Neural cell (in vitro differentiated cells): ENCODE results near the gene RHCE. TPM values are rescaled to one million over a fixed set of nuclear protein-coding genes. Genes with fewer than 3 reads are reported as not detected.
"Not testable (repeated sequence)": the region's sequence is repeated elsewhere in the genome, so short reads cannot be mapped to it uniquely, and the experiment has no call there.

ENCODE experiments used
- H2AFZ ChIP-seq: fragments of 200-600, 300-800 bp; sonication (generic), shearing (Covaris generic); 2 replicates; pipeline ENCODE4 v1.6.0; 2014; ENCODE audit warnings: low read depth, mild to moderate bottlenecking, antibody characterized with exemption, low read length, moderate library complexity
- H3F3A ChIP-seq: fragments of 200-600 bp; shearing (Covaris generic); 2 replicates; pipeline ENCODE4 v1.6.1; 2016; ENCODE audit warnings: mild to moderate bottlenecking, moderate library complexity, mixed read lengths, antibody characterized with exemption, low read length; ENCODE audit not compliant: insufficient read depth, poor library complexity, severe bottlenecking
- H3K27ac ChIP-seq: fragments of 200-600, 300-800 bp; sonication (generic), shearing (Covaris generic); 2 replicates; pipeline ENCODE4 v1.5.1; 2014; ENCODE audit warnings: mild to moderate bottlenecking, low read length, moderate library complexity
- H3K27me3 ChIP-seq: fragments of 300-800, 200-600 bp; sonication (generic), shearing (Covaris generic); 2 replicates; pipeline ENCODE4 v1.6.0; 2014; ENCODE audit warnings: mild to moderate bottlenecking, low read depth, low read length, moderate library complexity; ENCODE audit not compliant: insufficient read depth
- H3K36me3 ChIP-seq: fragments of 300-800, 200-600 bp; sonication (generic), shearing (Covaris generic); 2 replicates; pipeline ENCODE4 v1.5.1; 2014; ENCODE audit warnings: mild to moderate bottlenecking, antibody characterized with exemption, low read length, moderate library complexity; ENCODE audit not compliant: insufficient read depth
- H3K4me2 ChIP-seq: fragments of 300-800, 200-600 bp; sonication (generic), shearing (Covaris generic); 2 replicates; pipeline ENCODE4 v1.6.0; 2014; ENCODE audit warnings: mild to moderate bottlenecking, low read length
- H3K4me3 ChIP-seq: fragments of 300-800, 200-600 bp; sonication (generic), shearing (Covaris generic); 2 replicates; pipeline ENCODE4 v1.5.1; 2014; ENCODE audit warnings: mild to moderate bottlenecking, low read length, moderate library complexity
- H3K79me2 ChIP-seq: fragments of 200-600 bp; shearing (Covaris generic); replicated peaks from 2 replicates; pipeline ENCODE4 v1.6.0; 2014; ENCODE audit warnings: mild to moderate bottlenecking, low read length, moderate library complexity; ENCODE audit not compliant: insufficient read depth
- H3K9ac ChIP-seq: fragments of 300-800, 200-600 bp; sonication (generic), shearing (Covaris generic); 2 replicates; pipeline ENCODE4 v1.6.1; 2016; ENCODE audit warnings: mild to moderate bottlenecking, low read length, mixed read lengths
- H3K9me2 ChIP-seq: fragments of 200-600 bp; shearing (Covaris generic); 2 replicates; pipeline ENCODE4 v1.6.1; 2016; ENCODE audit warnings: mild to moderate bottlenecking, low read length, mixed read lengths; ENCODE audit not compliant: insufficient read depth
- H3K9me3 ChIP-seq: fragments of 200-600, 300-800 bp; sonication (generic), shearing (Covaris generic); 2 replicates; pipeline ENCODE4 v1.6.1; 2016; ENCODE audit warnings: mild to moderate bottlenecking, mixed run types, low read length, moderate library complexity, mixed read lengths
- H4K20me1 ChIP-seq: fragments of 200-600 bp; shearing (Covaris generic); 2 replicates; pipeline ENCODE4 v1.6.1; 2016; ENCODE audit warnings: mild to moderate bottlenecking, mixed run types; ENCODE audit not compliant: insufficient read depth
- polyA plus RNA-seq: library from polyadenylated mRNA; depleted of rRNA; stranded (reverse); fragments of >200 nt; gene quantifications from 2 replicates; pipeline ENCODE4 v1.2.3, GENCODE V29; 2014

RHCE gene
- polyA plus RNA-seq, 1 donor from 2014 or later: 1.1 TPM

DNA sequence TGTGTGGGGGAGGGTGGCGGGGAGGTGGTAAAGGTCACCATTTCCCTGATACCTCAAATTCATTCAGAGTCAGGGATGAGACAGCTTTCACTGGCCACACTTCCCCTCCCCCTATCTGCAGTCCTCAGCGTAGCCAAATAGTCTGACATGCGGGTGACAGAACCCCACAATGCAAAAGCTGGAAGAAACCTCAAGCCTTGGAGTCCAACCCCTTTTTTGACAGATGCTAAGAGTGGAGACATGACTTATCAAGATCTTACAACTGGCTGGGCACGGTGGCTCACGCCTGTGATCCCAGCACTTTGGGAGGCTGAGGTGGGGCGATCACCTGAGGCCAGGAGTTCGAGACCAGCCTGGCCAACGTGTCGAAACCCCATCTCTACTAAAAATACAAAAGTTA, 98.5 kb downstream of the RHCE start:
- not testable (repeated sequence) for H3K9me2 ChIP-seq, H3F3A ChIP-seq, H3K36me3 ChIP-seq, H3K27ac ChIP-seq, H3K4me3 ChIP-seq, H2AFZ ChIP-seq, H3K9me3 ChIP-seq, H3K27me3 ChIP-seq, H3K79me2 ChIP-seq, H3K9ac ChIP-seq, H3K4me2 ChIP-seq, H4K20me1 ChIP-seq

DNA sequence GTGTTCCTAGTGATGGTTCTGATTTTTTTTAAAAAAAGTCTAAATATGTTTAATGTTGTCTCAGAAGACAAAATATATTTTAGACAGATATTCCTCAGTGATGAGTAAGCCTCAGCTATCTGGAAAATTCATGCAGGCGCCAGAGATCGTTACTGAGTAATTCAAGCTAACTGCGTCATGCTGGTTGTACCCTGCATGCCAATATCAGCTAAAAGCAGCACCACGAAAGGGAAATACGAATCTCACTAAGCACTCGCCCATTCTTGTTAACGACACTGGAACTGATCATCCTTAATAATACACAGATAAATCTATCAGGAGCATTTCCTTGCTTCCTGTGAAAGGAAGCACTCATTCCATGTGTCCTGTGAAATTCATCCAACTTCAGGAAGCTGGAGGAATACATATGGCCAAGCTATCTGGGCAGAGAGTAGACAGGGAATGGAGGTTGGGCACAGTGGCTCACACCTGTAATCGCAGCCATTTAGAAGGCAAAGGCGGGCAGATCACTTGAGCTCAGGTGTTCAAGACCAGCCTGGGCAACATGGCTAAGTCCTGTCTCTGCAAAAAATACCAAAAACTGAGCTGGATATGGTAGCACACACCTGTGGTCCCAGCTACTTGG, 100.2 kb downstream of the RHCE start:
- not testable (repeated sequence) for H3K9ac ChIP-seq, H3K4me2 ChIP-seq

DNA sequence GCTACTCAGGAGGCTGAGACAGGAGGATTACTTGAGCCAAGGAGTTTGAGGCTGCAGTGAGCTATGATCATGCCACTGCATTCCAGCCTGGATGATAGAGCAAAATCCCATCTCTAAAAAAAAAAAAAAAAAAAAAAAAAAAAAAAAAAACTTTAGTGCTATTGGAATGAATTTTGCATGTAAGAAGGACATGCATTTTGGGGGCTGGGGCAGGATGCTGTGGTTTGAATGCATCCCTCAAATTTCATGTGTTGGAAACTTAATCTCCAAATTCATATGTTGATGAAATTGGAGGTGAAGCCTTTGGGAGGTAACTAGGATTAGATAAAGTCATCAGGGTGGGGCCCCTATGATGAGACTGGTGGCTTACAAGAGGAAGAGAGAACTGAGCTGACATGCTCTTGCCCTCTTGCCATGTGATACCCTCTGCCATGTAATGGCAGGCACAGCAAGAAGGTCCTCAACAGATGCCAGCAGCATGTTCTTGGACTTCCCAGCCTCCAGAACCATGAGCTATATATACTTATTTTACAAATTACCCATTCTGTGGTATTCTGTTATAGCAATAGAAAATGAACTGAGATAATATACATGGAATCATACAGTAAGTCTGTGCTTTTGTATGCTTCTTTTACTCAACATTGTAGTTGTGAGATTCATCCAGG, 107.7 kb downstream of the RHCE start:
- H3K9ac ChIP-seq, H3K27ac ChIP-seq, H3K79me2 ChIP-seq, H3F3A ChIP-seq, H4K20me1 ChIP-seq, H3K36me3 ChIP-seq, H3K9me2 ChIP-seq, H3K4me3 ChIP-seq, H2AFZ ChIP-seq, H3K27me3 ChIP-seq, H3K9me3 ChIP-seq, H3K4me2 ChIP-seq: not testable (repeated sequence)

More for the DNA sequence above, 100.2 kb downstream of the RHCE start:
- H3K4me3 ChIP-seq, H3K9me2 ChIP-seq, H3K27me3 ChIP-seq, H3F3A ChIP-seq, H3K36me3 ChIP-seq, H3K9me3 ChIP-seq, H3K27ac ChIP-seq, H4K20me1 ChIP-seq, H2AFZ ChIP-seq, H3K79me2 ChIP-seq: not testable (repeated sequence)

Other genes starting within 250 kb of the RHCE start
- 74.6 and 94.1 TPM in 2 replicates for gene SYF2, start 188.3 kb downstream of the RHCE start, polyA plus RNA-seq
- 152 and 172 TPM in 2 replicates for gene RSRP1, start 173.4 kb downstream of the RHCE start, polyA plus RNA-seq
- gene RHD, start 148.3 kb downstream of the RHCE start, polyA plus RNA-seq: not detected in 2 replicates
- 146 and 161 TPM in 2 replicates for gene TMEM50A, start 82.5 kb downstream of the RHCE start, polyA plus RNA-seq
- 56.6 and 58.1 TPM in 2 replicates for gene MACO1, start 10.1 kb upstream of the RHCE start, polyA plus RNA-seq
- gene LDLRAP1, start 122.8 kb upstream of the RHCE start, polyA plus RNA-seq: 0.22 and 0.54 TPM in 2 replicates
- gene MAN1C1, start 196.0 kb upstream of the RHCE start, polyA plus RNA-seq: 0.66 and 1.3 TPM in 2 replicates